Common myeloid progenitor, CD34-positive (primary cell): Measurements from ENCODE around the gene PEDS1.
A peak's percentile ranks its signal among the peaks of the same experiment; 100 is the strongest.

ENCODE experiments used
- CTCF ChIA-PET: fragments of 350-600 bp; sonication (Branson Sonifier 250); formaldehyde crosslinking; loops from one replicate; lab custom pipeline; 2021; ENCODE audit warnings: antibody characterized with exemption; lab: Charles Lee
- POLR2A ChIA-PET: fragments of 350-600 bp; sonication (Branson Sonifier 250); formaldehyde crosslinking; loops from one replicate; lab custom pipeline; 2021; ENCODE audit warnings: antibody characterized with exemption; lab: Charles Lee
- DNase-seq, 3 donors: peaks; one replicate each; pipeline versions ENCODE4 v3.0.0 to v3.0.0-alpha.2; 2013
- H3K27ac ChIP-seq, 2 experiments: 1 replicate in 1 of 2; 2 replicates in 1 of 2; pipeline ENCODE4 v1.7.0; 2013; ENCODE audit warnings: inconsistent platforms in 2 of 2, low read length in 2 of 2, mild to moderate bottlenecking in 2 of 2, low read depth in 1 of 2, moderate library complexity in 1 of 2; ENCODE audit not compliant: severe bottlenecking in 2 of 2, insufficient read depth in 1 of 2, poor library complexity in 1 of 2
- H3K27me3 ChIP-seq, 5 experiments: replicated peaks in 2 of 5; 1 replicate in 3 of 5; 2 replicates in 2 of 5; pipeline versions ENCODE4 v1.6.1 to v1.7.0; 2013; ENCODE audit warnings: low read length in 4 of 5, mild to moderate bottlenecking in 2 of 5, moderate library complexity in 2 of 5, inconsistent platforms in 1 of 5; ENCODE audit not compliant: insufficient read depth in 5 of 5, control insufficient read depth in 4 of 5
- H3K36me3 ChIP-seq, 4 experiments: 1 replicate in 2 of 4; 2 replicates in 2 of 4; pipeline versions ENCODE4 v1.6.1 to v1.7.0; 2013; ENCODE audit warnings: low read length in 3 of 4, control low read depth in 1 of 4, mild to moderate bottlenecking in 1 of 4; ENCODE audit not compliant: control insufficient read depth in 4 of 4, insufficient read depth in 4 of 4
- H3K4me1 ChIP-seq, 4 experiments: 1 replicate in 3 of 4; 2 replicates in 1 of 4; pipeline versions ENCODE4 v1.6.1 to v1.7.1; 2013; ENCODE audit warnings: low read length in 3 of 4, mild to moderate bottlenecking in 3 of 4, control low read depth in 1 of 4, inconsistent platforms in 1 of 4, moderate library complexity in 1 of 4; ENCODE audit not compliant: control insufficient read depth in 4 of 4, insufficient read depth in 4 of 4; ENCODE audit errors: control extremely low read depth in 1 of 4
- H3K4me3 ChIP-seq, 7 experiments: 1 replicate in 4 of 7; 2 replicates in 3 of 7; pipeline versions ENCODE4 v1.5.1 to v1.7.0; 2013; ENCODE audit warnings: mild to moderate bottlenecking in 7 of 7, low read length in 6 of 7, moderate library complexity in 6 of 7, inconsistent platforms in 2 of 7, low read depth in 2 of 7, control low read depth in 1 of 7; ENCODE audit not compliant: insufficient read depth in 4 of 7, control insufficient read depth in 1 of 7; ENCODE audit errors: extremely low read depth in 1 of 7
- H3K9me3 ChIP-seq, 5 experiments: 1 replicate in 4 of 5; 2 replicates in 1 of 5; pipeline versions ENCODE4 v1.6.1 to v1.7.1; 2013; ENCODE audit warnings: low read length in 4 of 5, mild to moderate bottlenecking in 2 of 5, inconsistent platforms in 1 of 5, low read depth in 1 of 5, moderate library complexity in 1 of 5; ENCODE audit not compliant: control insufficient read depth in 4 of 5, insufficient read depth in 2 of 5; ENCODE audit errors: control extremely low read depth in 1 of 5
- WGBS: methylation state at CpG from one replicate; pipeline ENCODE4 v1.1.5; 2013; ENCODE audit not compliant: insufficient coverage; 5-methylcytosine and 5-hydroxymethylcytosine counted together

Gene PEDS1

DNA sequence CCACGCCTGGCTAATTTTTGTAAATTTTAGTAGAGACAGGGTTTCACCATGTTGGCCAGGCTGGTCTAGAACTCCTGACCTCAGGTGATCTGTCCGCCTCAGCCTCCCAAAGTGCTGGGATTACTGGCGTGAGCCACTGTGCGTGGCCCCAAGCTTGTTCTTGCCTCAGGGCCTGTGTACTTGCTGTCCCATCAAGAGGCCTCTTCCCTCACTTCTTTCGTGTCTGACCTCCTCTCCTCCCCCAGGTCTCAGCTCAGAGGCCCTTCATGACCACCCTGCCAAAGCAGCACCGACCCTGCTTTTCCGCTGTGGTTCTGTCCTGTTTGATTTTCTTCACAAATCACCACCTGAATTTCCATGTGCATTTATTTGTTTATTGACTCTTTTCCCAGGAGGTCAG lies 30.1 kb downstream of the PEDS1 start:
- Histone ChIP-seq H3K27me3 (no peaks in the 10 kb centered on the region), H3K9me3 (no peaks in the 10 kb centered on the region), H3K36me3 (peaks cover 8 to 43% (median 35%) of the 10 kb centered on the region in 4 experiments), H3K4me1 (peaks cover 0 to 10% (median 5%) of the 10 kb centered on the region in 4 experiments), H3K4me3 (no peak overlapping the region), H3K27ac (no peak overlapping the region)
- CTCF ChIA-PET: interaction anchor here (0.6 to 13.8 kb wide), 8 partner anchors 8 to 383 kb away, joined by 3 to 335 read pairs (median 32); no protein-coding TSS in a partner anchor
- POLR2A ChIA-PET: interaction anchor here (0.7 to 1.4 kb wide), 4 partner anchors 10 to 49 kb away, joined by 3 to 4 read pairs (median 3); no protein-coding TSS in a partner anchor
- DNase-seq: no peak
- 96% methylated on average over 4 of the region's 7 CpGs for WGBS

DNA sequence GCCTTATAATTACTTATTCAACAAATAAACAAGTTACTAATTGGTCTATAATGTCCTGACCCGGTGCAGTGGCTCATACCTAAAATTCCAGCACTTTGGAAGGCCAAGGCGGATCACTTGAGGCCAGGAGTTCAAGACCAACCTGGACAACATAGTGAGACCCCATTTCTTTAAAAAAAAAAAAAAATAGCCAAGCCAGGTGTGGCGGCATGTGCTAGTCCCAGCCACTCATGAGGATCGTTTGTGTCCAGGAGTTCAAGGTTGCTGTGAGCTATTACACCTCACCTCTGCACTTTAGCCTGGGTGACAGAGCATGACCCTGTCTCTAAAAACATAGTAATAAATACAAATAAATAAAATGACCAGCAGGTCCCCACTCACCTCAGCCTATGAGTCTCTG lies 30.8 kb downstream of the PEDS1 start:
- Histone ChIP-seq H3K9me3 (no peaks in the 10 kb centered on the region), H3K4me3 (no peak overlapping the region), H3K27me3 (no peaks in the 10 kb centered on the region), H3K36me3 (peaks cover 6 to 36% (median 29%) of the 10 kb centered on the region in 4 experiments), H3K4me1 (peaks cover 0 to 10% (median 5%) of the 10 kb centered on the region in 4 experiments), H3K27ac (no peak overlapping the region)
- CTCF ChIA-PET: interaction anchor here (0.6 to 13.8 kb wide), 11 partner anchors 9 to 384 kb away, joined by 3 to 335 read pairs (median 13); no protein-coding TSS in a partner anchor
- DNase-seq: no peak
- WGBS: 93% methylated on average over 2 of the region's 4 CpGs
- POLR2A ChIA-PET: interaction anchor here (0.5 to 1.1 kb wide), 2 partner anchors 43 to 226 kb away, joined by 3 read pairs; no protein-coding TSS in a partner anchor

DNA sequence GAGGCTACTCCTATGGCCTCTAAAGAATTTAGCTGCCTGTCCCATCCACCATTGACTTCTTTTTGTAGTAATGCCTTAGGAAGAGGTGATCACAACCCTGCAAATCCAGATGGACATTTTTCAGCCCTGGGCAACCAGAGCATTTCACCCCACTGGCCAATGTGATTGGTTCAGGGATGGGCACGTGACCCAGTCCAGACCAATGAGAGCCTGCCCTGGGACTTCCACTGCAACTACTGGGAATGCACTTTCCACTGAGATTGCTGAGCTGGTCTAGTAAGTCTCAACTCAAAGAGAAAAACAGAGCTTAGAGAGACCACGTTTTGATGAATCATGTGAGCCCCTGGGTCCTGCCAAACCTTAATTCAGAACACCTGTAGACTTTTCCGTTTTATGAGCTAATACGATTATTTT lies 31.7 kb downstream of the PEDS1 start:
- H3K4me3 ChIP-seq: no peak overlapping the region
- 87% methylated on average over 4 of the region's 4 CpGs for WGBS
- H3K9me3 ChIP-seq: no peaks in the 10 kb centered on the region
- H3K36me3 ChIP-seq: peaks cover 3 to 31% (median 24%) of the 10 kb centered on the region in 4 experiments
- peak in 2 of 3 donors; percentile 33 to 48 for DNase-seq
- H3K27me3 ChIP-seq: no peaks in the 10 kb centered on the region
- POLR2A ChIA-PET: interaction anchor here (1.5 to 2.2 kb wide), 3 partner anchors 33 to 57 kb away, joined by 5 to 9 read pairs (median 6); no protein-coding TSS in a partner anchor
- peaks cover 0 to 10% (median 5%) of the 10 kb centered on the region in 4 experiments for H3K4me1 ChIP-seq
- CTCF ChIA-PET: interaction anchor here (0.7 to 13.8 kb wide), 14 partner anchors 9 to 349 kb away, joined by 3 to 335 read pairs (median 9); partner anchors contain the start of gene UBE2V1
- no peak overlapping the region for H3K27ac ChIP-seq

DNA sequence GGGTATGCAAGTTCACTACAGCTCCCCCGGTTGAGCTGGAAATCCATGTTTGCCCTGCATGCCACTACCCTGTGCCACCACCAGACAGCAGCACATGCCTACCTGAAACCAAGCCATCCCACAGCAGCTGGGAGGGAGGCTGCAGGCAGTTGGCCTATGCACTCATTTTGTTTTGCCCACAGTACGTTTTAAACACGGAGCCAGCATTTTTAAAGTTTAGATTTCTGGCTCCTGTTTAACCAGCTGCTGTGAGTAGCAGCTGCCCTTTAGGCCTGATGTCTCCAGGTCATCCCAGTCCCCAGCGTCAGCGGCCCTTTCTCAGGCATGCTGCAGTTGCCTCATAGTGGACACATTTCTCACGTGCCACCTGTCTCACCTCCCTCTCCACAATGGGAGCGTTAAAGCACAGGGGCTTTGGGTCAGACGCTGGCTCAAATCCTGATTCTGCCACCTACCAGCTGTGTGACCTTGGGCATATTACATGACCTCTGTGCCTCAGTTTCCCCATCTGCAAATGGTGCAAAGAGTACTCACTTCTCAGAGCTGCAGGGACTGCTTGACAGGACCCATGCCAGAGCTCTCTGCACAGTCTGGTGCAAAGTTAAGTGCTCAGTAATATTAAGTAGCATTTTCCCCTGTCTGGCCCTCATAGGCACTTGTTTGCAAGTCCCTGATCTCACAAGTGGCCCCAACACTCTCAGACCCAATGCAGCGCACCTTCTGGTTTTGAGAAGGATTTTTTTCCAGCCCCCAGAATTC lies 32.4 kb downstream of the PEDS1 start:
- POLR2A ChIA-PET: interaction anchor here (1.0 to 2.2 kb wide), 4 partner anchors 11 to 58 kb away, joined by 3 to 9 read pairs (median 6); no protein-coding TSS in a partner anchor

DNA sequence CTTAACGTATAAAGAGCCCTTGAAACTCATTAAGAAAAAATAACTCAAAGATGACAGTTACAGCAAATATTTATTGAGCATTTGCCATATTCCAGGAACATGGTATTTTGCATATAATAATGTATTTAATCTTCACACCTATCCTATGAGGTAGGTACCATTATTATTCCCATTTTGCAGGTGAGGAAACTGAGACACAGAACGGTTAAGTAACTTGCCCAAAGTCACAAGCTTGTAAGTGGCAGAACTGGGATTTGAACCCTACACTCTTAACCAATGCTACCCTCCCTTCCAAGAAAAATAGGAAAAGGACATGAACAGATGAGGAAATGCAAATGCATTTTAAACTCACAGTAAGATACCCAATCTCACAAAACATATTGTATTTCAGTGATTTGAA lies 35.3 kb downstream of the PEDS1 start:
- no peak for DNase-seq
- peaks cover 19 to 41% (median 33%) of the 10 kb centered on the region in 4 experiments for H3K4me1 ChIP-seq
- ChIA-PET CTCF (interaction anchor here (3.4 to 13.8 kb wide), 4 partner anchors 10 to 63 kb away, joined by 21 to 335 read pairs (median 116); no protein-coding TSS in a partner anchor), POLR2A (no interaction called here)
- no peaks in the 10 kb centered on the region for H3K27me3 ChIP-seq
- WGBS: 80% methylated on average over 1 of the region's 2 CpGs
- H3K9me3 ChIP-seq: no peaks in the 10 kb centered on the region
- no peak overlapping the region for H3K4me3 ChIP-seq
- no peak overlapping the region for H3K27ac ChIP-seq
- peaks cover 0 to 2% (median 0%) of the 10 kb centered on the region in 4 experiments for H3K36me3 ChIP-seq

More for the DNA sequence above, 32.4 kb downstream of the PEDS1 start:
- WGBS: 54% methylated on average over 8 of the region's 9 CpGs
- Histone ChIP-seq H3K4me3 (no peak overlapping the region), H3K4me1 (peaks cover under 1 to 14% (median 9%) of the 10 kb centered on the region in 4 experiments), H3K27me3 (no peaks in the 10 kb centered on the region), H3K36me3 (peaks cover 3 to 25% (median 19%) of the 10 kb centered on the region in 4 experiments), H3K27ac (no peak overlapping the region), H3K9me3 (no peaks in the 10 kb centered on the region)
- CTCF ChIA-PET: interaction anchor here (0.6 to 13.8 kb wide), 33 partner anchors 8 to 468 kb away, joined by 3 to 335 read pairs (median 7); partner anchors contain the start of genes PEDS1 and UBE2V1
- DNase-seq: peak; percentile 78 to 90 (median 88)

DNA sequence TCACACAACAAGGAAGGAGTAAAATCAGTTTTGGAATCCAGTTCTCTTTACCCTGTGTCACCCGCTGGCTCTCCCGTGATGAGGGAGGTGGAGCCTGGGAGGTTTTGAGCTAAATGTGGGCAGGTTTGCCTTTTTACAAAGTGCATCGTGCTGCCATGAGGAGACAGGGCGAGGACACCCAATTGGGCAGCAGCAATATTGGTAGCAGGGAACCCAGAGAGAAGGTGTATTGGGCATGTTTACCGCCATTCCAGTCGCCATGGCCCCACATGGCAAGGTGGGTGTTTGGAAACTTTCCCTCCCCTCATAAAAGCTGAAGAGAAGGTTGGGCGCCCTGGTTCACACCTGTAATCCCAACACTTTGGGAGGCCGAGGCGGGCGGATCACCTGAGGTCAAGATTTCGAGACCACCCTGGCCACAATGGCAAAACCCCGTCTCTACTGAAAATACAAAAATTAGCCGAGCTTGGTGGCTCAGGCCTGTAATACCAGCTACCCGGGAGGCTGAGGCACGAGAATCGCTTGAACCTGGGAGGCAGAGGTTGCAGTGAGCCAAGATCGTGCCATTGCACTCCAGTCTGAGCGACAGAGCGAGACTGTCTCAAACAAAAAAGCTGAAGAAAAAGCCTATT lies 37.0 kb downstream of the PEDS1 start:
- 90% methylated on average over 13 of the region's 19 CpGs for WGBS
- no peak for DNase-seq

More for the DNA sequence above, 37.0 kb downstream of the PEDS1 start:
- H3K9me3 ChIP-seq: no peaks in the 10 kb centered on the region
- no peaks in the 10 kb centered on the region for H3K27me3 ChIP-seq
- H3K36me3 ChIP-seq: no peaks in the 10 kb centered on the region
- H3K27ac ChIP-seq: peak overlapping the region; percentile 40 to 71
- CTCF ChIA-PET: interaction anchor here (1.1 to 13.8 kb wide), 10 partner anchors 10 to 71 kb away, joined by 3 to 335 read pairs (median 8); no protein-coding TSS in a partner anchor
- H3K4me3 ChIP-seq: peak overlapping the region in 6 of 7 experiments; percentile 69 to 96 (median 78)
- peaks cover 26 to 52% (median 44%) of the 10 kb centered on the region in 4 experiments for H3K4me1 ChIP-seq
- POLR2A ChIA-PET: interaction anchor here (0.8 kb wide), 2 partner anchors 50 to 104 kb away, joined by 3 read pairs; no protein-coding TSS in a partner anchor
